PFSK-1 (cell line): ENCODE data around the gene DIPK1B.

ENCODE experiments used
- FOXP2 ChIP-seq: optimal IDR thresholded peaks from 2 replicates; pipeline ENCODE3; 2011; ENCODE audit warnings: borderline replicate concordance, control low read depth, inconsistent platforms; ENCODE audit not compliant: insufficient read depth; ENCODE audit errors: extremely low read length, extremely low read depth
- POLR2AphosphoS5 ChIP-seq: IDR thresholded peaks from 2 replicates; pipeline ENCODE4 v1.6.1; 2012; ENCODE audit warnings: low read depth, mild to moderate bottlenecking, control low read depth, low read length, moderate library complexity
- SIN3A ChIP-seq: IDR thresholded peaks from 2 replicates; pipeline ENCODE4 v1.6.1; 2012; ENCODE audit warnings: mild to moderate bottlenecking, low read length, moderate library complexity, borderline replicate concordance; ENCODE audit not compliant: insufficient read depth
- TAF1 ChIP-seq: IDR thresholded peaks from 2 replicates; pipeline ENCODE4 v1.6.1; 2012; ENCODE audit warnings: low read length, control low read depth, borderline replicate concordance; ENCODE audit not compliant: insufficient read depth
- TF ChIP-seq, protein P1 (sequence below), 2 experiments: IDR thresholded peaks; 2 replicates each; pipeline versions ENCODE4 v1.6.1 to v1.8.0; 2011 to 2012; ENCODE audit warnings: low read depth in 2 of 2, low read length in 2 of 2, control low read depth in 1 of 2, inconsistent platforms in 1 of 2, mild to moderate bottlenecking in 1 of 2, moderate library complexity in 1 of 2; ENCODE audit not compliant: insufficient read depth in 1 of 2

Gene DIPK1B

DNA sequence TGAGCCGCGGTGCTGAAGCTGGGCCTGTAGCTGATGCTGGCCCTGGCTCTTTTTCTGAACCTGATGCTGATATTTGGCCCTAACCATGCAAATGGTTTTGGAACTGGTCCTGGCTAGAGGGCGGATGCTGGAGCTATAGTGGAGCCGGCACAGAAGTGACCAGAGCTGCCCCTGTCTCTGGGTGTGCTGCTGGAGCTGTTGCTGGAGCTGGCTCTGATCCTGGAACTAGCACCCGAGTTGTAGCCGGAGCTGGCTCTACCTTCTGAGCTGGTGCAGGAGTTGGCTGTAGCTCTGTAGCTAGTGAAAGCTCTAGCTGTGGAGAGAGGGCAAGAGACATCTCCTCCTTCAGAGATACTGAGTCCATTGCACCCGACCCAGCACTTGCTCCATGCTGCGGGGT is 17.6 kb downstream of the DIPK1B start:
- no peak for TF ChIP-seq TAF1
- no peak for TF ChIP-seq SIN3A
- TF ChIP-seq POLR2AphosphoS5, result no peak
- no peak for TF ChIP-seq FOXP2
- TF ChIP-seq, protein P1, sequence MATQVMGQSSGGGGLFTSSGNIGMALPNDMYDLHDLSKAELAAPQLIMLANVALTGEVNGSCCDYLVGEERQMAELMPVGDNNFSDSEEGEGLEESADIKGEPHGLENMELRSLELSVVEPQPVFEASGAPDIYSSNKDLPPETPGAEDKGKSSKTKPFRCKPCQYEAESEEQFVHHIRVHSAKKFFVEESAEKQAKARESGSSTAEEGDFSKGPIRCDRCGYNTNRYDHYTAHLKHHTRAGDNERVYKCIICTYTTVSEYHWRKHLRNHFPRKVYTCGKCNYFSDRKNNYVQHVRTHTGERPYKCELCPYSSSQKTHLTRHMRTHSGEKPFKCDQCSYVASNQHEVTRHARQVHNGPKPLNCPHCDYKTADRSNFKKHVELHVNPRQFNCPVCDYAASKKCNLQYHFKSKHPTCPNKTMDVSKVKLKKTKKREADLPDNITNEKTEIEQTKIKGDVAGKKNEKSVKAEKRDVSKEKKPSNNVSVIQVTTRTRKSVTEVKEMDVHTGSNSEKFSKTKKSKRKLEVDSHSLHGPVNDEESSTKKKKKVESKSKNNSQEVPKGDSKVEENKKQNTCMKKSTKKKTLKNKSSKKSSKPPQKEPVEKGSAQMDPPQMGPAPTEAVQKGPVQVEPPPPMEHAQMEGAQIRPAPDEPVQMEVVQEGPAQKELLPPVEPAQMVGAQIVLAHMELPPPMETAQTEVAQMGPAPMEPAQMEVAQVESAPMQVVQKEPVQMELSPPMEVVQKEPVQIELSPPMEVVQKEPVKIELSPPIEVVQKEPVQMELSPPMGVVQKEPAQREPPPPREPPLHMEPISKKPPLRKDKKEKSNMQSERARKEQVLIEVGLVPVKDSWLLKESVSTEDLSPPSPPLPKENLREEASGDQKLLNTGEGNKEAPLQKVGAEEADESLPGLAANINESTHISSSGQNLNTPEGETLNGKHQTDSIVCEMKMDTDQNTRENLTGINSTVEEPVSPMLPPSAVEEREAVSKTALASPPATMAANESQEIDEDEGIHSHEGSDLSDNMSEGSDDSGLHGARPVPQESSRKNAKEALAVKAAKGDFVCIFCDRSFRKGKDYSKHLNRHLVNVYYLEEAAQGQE (IDR thresholded peaks at IDR 0.05; ENCODE audit: insufficient read depth in 1 of 2, low read depth in 2 of 2, low read length in 2 of 2), result no peak

DNA sequence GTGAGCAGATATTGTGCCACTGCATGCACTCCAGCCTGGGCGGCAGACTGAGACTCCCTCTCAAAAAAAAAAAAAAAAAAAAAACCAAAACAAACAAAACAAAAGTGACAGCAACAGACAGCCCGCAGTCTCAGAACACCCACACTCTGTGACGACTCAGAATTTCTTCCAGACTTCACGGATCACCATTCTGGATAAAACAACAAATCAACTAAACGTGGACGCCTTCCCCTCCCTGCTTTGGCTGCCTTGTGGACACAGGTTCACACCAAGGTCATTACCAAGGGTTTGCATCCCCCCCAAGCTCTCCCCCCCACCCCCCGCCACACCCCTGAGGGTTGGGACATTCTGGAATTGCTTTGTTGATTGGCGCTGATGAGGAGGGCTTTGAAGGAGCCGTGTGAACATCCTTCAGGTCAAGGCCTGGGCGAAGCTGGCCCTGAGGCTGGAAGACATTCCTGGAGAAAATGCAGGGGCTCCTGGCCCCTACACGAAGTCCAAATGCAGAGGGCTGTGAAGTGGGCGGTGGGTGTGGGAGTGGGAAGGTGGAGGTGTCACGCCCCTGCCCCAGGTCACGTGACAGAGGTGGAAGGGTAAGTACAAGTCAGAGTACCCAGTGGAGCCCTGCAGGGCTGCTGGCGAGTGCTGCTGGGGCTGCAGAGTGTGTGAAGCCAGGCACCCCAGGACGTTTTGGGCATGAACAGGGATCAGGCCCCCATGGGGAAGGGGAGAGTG is 20.2 kb downstream of the DIPK1B start:
- TF ChIP-seq, protein P1 (IDR thresholded peaks at IDR 0.05; ENCODE audit: insufficient read depth in 1 of 2, low read depth in 2 of 2, low read length in 2 of 2), result no peak
- no peak for TF ChIP-seq SIN3A
- TF ChIP-seq POLR2AphosphoS5, result no peak
- TF ChIP-seq FOXP2, result no peak
- TF ChIP-seq TAF1, result no peak

DNA sequence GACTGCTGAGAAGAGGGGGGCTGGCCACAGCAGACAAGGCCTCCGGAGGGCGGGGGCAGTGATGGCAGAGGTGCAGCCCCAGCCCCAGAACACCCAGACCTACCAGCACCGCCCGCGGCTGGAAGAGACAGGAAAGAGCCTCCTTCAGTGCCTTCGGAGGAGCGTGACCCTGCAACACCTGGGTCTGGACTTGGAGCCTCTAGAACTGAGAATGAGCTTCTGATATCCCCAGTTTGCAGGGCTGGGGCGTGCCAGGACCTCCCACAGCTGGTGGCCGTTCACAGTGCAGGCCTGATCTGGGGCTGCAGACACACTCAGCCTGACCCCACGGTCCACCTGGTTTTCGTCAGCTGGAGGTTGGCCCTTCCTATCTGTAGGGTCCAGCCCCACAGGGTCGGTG is 21.2 kb downstream of the DIPK1B start:
- TF ChIP-seq, protein P1 (IDR thresholded peaks at IDR 0.05; ENCODE audit: insufficient read depth in 1 of 2, low read depth in 2 of 2, low read length in 2 of 2), result no peak
- TF ChIP-seq TAF1 (no peak), POLR2AphosphoS5 (no peak), FOXP2 (no peak)

DNA sequence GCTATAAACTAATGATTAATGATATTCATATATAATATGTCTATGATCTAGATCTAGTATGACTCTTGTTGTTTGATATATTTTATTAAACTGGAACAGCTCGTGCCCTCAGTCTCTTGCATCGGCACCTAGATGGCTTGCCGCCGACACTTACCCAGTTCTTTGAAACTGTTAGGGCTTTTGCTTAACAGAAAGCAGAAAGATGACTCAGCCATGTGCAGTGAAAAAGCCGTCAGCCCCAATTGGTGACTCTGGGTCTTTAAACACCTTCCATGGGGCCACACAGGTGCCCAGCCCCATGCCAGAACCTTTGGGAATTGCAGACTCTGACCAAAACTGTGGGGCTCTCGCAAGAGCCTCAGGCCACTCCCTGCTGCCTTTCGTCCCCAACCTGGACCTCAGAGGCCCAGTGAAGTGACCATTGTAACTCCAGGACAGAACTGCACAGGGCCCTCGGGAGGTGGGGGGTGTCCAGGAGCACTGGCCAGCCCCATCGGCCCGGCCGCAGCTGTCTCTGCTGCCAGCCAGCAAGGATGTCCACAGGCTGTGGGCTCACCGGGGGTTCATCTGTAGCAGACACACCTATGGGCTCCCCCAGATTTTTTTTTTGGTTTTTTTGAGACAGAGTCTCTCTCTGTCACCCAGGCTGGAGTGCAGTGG is 22.6 kb downstream of the DIPK1B start:
- TF ChIP-seq SIN3A (no peak), POLR2AphosphoS5 (no peak), FOXP2 (no peak), TAF1 (no peak)
- TF ChIP-seq, protein P1 (IDR thresholded peaks at IDR 0.05; ENCODE audit: insufficient read depth in 1 of 2, low read depth in 2 of 2, low read length in 2 of 2), result no peak
